Measurements from ENCODE around the gene RIPK1.

Gene RIPK1

DNA sequence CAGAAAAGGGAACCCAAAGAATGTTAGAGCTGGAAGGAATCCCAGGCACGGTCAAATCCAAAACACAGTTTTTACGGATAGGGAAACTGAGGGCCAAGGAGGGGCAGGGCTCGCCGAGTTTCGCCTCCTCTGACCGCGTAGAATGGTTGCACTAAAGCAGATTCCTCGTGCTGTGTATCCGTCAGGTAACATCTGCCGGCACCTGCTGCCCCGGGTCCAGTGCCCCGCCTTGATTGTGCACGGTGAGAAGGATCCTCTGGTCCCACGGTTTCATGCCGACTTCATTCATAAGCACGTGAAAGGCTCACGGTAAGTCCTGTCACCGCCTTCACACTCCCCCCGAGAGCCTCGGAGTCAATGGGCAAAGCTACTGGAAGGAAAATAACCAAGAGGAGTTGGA is 71.9 kb downstream of the RIPK1 start:
- TF ChIP-seq ZFX (IDR thresholded peaks at IDR 0.05): no peak
- TF ChIP-seq CTCF (conservative IDR thresholded peaks at IDR 0.05): no peak
- peak overlapping the region; percentile 79 for H3K27ac ChIP-seq

GRCh38 chr6:3142536-3142935 is 74.2 kb downstream of the RIPK1 start:
- H3K27ac ChIP-seq: no peak overlapping the region
- TF ChIP-seq ZFX (IDR thresholded peaks at IDR 0.05) (no peak), CTCF (conservative IDR thresholded peaks at IDR 0.05) (no peak)

DNA sequence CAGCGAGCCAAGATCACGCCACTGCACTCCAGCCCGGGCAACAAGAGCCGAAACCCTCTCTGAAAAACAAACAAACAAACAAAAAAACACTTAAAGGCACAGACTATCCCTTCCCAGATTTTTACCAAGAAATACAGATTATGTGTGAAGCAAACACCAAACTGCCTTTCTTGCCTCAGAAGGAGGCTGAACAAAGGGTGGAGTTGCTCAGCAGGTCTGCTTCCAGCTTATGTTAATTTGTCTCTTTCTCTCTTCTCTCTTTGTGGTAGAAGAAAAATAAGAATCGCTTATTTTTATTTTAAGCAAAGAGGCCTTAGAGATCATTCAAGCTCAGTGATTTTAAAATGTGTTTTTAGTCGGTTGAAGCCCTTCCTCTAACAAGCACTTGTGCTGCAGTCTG is 74.9 kb downstream of the RIPK1 start:
- no peak overlapping the region for H3K27ac ChIP-seq
- TF ChIP-seq ZFX (IDR thresholded peaks at IDR 0.05): no peak
- TF ChIP-seq CTCF (conservative IDR thresholded peaks at IDR 0.05): no peak

- TF ChIP-seq CTCF (conservative IDR thresholded peaks at IDR 0.05) (no peak), ZFX (IDR thresholded peaks at IDR 0.05) (no peak)
- H3K27ac ChIP-seq: no peak overlapping the region
Measured at GRCh38 chr6:3144571-3144970, 76.3 kb downstream of the RIPK1 start.

- no peak overlapping the region for H3K27ac ChIP-seq
- TF ChIP-seq ZFX (IDR thresholded peaks at IDR 0.05): no peak
- no peak for TF ChIP-seq CTCF (conservative IDR thresholded peaks at IDR 0.05)
Measured at GRCh38 chr6:3147914-3148757, 79.8 kb downstream of the RIPK1 start.

GRCh38 chr6:3151691-3152090 is 83.4 kb downstream of the RIPK1 start:
- no peak overlapping the region for H3K27ac ChIP-seq

More at GRCh38 chr6:3151691-3152090, 83.4 kb downstream of the RIPK1 start:
- no peak for TF ChIP-seq CTCF (conservative IDR thresholded peaks at IDR 0.05)
- no peak for TF ChIP-seq ZFX (IDR thresholded peaks at IDR 0.05)

Data from C4-2B (cell line).